Activated CD8-positive, alpha-beta T cell treated with anti-CD3 and anti-CD28 coated beads, Interleukin-2, amount 10 ng/mL, durations not matched to agents 7 days and 5 days (primary cell): ENCODE measurements around the gene CACNA2D4. TPM values are rescaled to one million over a fixed set of nuclear protein-coding genes. Genes with fewer than 3 reads are reported as not detected.

Experiments used
- ATAC-seq: fragments of 150-1000 bp; cut with Tn5 transposase; one replicate; pipeline ENCODE4 v1.10.0; 2021; ENCODE audit warnings: moderate library complexity
- CTCF ChIA-PET: fragments of 350-600 bp; sonication (Branson Sonifier 250); formaldehyde crosslinking; loops from one replicate; lab custom pipeline; 2021; ENCODE audit warnings: antibody characterized with exemption; lab: Charles Lee
- POLR2A ChIA-PET: fragments of 350-600 bp; sonication (Branson Sonifier 250); formaldehyde crosslinking; loops from one replicate; lab custom pipeline; 2021; ENCODE audit warnings: antibody characterized with exemption; lab: Charles Lee
- DNase-seq: peaks from one replicate; pipeline ENCODE4 v3.0.0-alpha.2; 2020
- H3K27ac Mint-ChIP-seq: one replicate; pipeline ENCODE4 v1.8.0; 2021; ENCODE audit warnings: mild to moderate bottlenecking, mixed read lengths
- H3K27me3 Mint-ChIP-seq: one replicate; pipeline ENCODE4 v1.8.0; 2021; ENCODE audit warnings: low read depth, mixed read lengths
- H3K36me3 Mint-ChIP-seq: one replicate; pipeline ENCODE4 v1.8.0; 2021; ENCODE audit warnings: low read depth, mixed read lengths
- H3K4me1 Mint-ChIP-seq: one replicate; pipeline ENCODE4 v1.8.0; 2021; ENCODE audit warnings: low read depth, mixed read lengths
- H3K4me3 Mint-ChIP-seq: one replicate; pipeline ENCODE4 v1.8.0; 2021; ENCODE audit warnings: mild to moderate bottlenecking, mixed read lengths
- H3K9me3 Mint-ChIP-seq: one replicate; pipeline ENCODE4 v1.8.0; 2022; ENCODE audit warnings: mixed read lengths; ENCODE audit not compliant: insufficient read depth
- total RNA-seq, 2 experiments: library from RNA; stranded (reverse); gene quantifications; one replicate each; pipeline ENCODE4 v1.2.3, GENCODE V29; 2021

Gene CACNA2D4
- total RNA-seq, 2 experiments from 2014 or later = 6.8 to 7.0 TPM

- H3K4me1 Mint-ChIP-seq = no peaks in the 10 kb centered on the region
- H3K27me3 Mint-ChIP-seq = no peaks in the 10 kb centered on the region
- H3K27ac Mint-ChIP-seq = no peak overlapping the region
- CTCF ChIA-PET = interaction anchor here (1.1 kb wide), 2 partner anchors 13 to 144 kb away, joined by 3 read pairs; no protein-coding TSS in a partner anchor
- DNase-seq (no peak), ATAC-seq (no peak)
- H3K9me3 Mint-ChIP-seq = no peaks in the 10 kb centered on the region
- no peak overlapping the region for H3K4me3 Mint-ChIP-seq
- POLR2A ChIA-PET = interaction anchor here (1.3 kb wide), 1 partner anchor 12 kb away, joined by 3 read pairs; no protein-coding TSS in a partner anchor
- H3K36me3 Mint-ChIP-seq = peaks cover 21% of the 10 kb centered on the region
Measured at GRCh38 chr12:1778911-1779310, 139.5 kb downstream of the CACNA2D4 start.

GRCh38 chr12:1777798-1778197, 140.7 kb downstream of the CACNA2D4 start:
- H3K36me3 Mint-ChIP-seq = peaks cover 26% of the 10 kb centered on the region
- H3K27me3 Mint-ChIP-seq = no peaks in the 10 kb centered on the region
- no peak for DNase-seq
- ATAC-seq = no peak
- no peak overlapping the region for H3K4me3 Mint-ChIP-seq
- H3K27ac Mint-ChIP-seq = no peak overlapping the region
- H3K9me3 Mint-ChIP-seq = no peaks in the 10 kb centered on the region
- POLR2A ChIA-PET = no interaction called here
- no peaks in the 10 kb centered on the region for H3K4me1 Mint-ChIP-seq
- CTCF ChIA-PET = interaction anchor here (0.8 kb wide), 1 partner anchor 68 kb away, joined by 4 read pairs; no protein-coding TSS in a partner anchor

- no peak for ATAC-seq
- Mint-ChIP-seq H3K4me1 (no peaks in the 10 kb centered on the region), H3K36me3 (peaks cover 28% of the 10 kb centered on the region), H3K9me3 (no peaks in the 10 kb centered on the region), H3K4me3 (no peak overlapping the region), H3K27me3 (no peaks in the 10 kb centered on the region), H3K27ac (no peak overlapping the region)
- ChIA-PET CTCF (interaction anchor here (0.7 to 1.3 kb wide), 5 partner anchors 15 to 164 kb away, joined by 3 to 4 read pairs (median 3); no protein-coding TSS in a partner anchor), POLR2A (no interaction called here)
- no peak for DNase-seq
Measured at GRCh38 chr12:1776170-1776921, 142.1 kb downstream of the CACNA2D4 start.

- ATAC-seq = no peak
- Mint-ChIP-seq H3K4me1 (no peaks in the 10 kb centered on the region), H3K9me3 (no peaks in the 10 kb centered on the region), H3K27me3 (no peaks in the 10 kb centered on the region), H3K27ac (no peak overlapping the region), H3K4me3 (no peak overlapping the region), H3K36me3 (peaks cover 17% of the 10 kb centered on the region)
- POLR2A ChIA-PET = no interaction called here
- CTCF ChIA-PET = interaction anchor here (1.2 to 1.9 kb wide), 2 partner anchors 17 to 121 kb away, joined by 3 to 10 read pairs; no protein-coding TSS in a partner anchor
- DNase-seq = no peak
Measured at GRCh38 chr12:1773937-1774655, 144.4 kb downstream of the CACNA2D4 start.

GRCh38 chr12:1769809-1770494, 148.5 kb downstream of the CACNA2D4 start:
- no peak overlapping the region for H3K4me3 Mint-ChIP-seq
- ATAC-seq (no peak), DNase-seq (no peak)
- no peaks in the 10 kb centered on the region for H3K9me3 Mint-ChIP-seq
- CTCF ChIA-PET = interaction anchor here (1.5 kb wide), 1 partner anchor 26 kb away, joined by 3 read pairs; no protein-coding TSS in a partner anchor
- no peaks in the 10 kb centered on the region for H3K4me1 Mint-ChIP-seq
- no peak overlapping the region for H3K27ac Mint-ChIP-seq
- POLR2A ChIA-PET = no interaction called here
- H3K27me3 Mint-ChIP-seq = no peaks in the 10 kb centered on the region
- H3K36me3 Mint-ChIP-seq = peaks cover 17% of the 10 kb centered on the region

- no peak for DNase-seq
- no peak for ATAC-seq
- Mint-ChIP-seq H3K27me3 (no peaks in the 10 kb centered on the region), H3K4me1 (no peaks in the 10 kb centered on the region), H3K4me3 (no peak overlapping the region), H3K27ac (no peak overlapping the region), H3K36me3 (peaks cover 13% of the 10 kb centered on the region), H3K9me3 (no peaks in the 10 kb centered on the region)
- ChIA-PET POLR2A (no interaction called here), CTCF (interaction anchor here (0.8 kb wide), 1 partner anchor 116 kb away, joined by 3 read pairs; no protein-coding TSS in a partner anchor)
Measured at GRCh38 chr12:1768615-1769014, 149.8 kb downstream of the CACNA2D4 start.

GRCh38 chr12:1767407-1768090, 150.9 kb downstream of the CACNA2D4 start:
- ATAC-seq = no peak
- H3K4me3 Mint-ChIP-seq = no peak overlapping the region
- DNase-seq = no peak
- peaks cover 7% of the 10 kb centered on the region for H3K36me3 Mint-ChIP-seq
- no peaks in the 10 kb centered on the region for H3K27me3 Mint-ChIP-seq
- no peaks in the 10 kb centered on the region for H3K9me3 Mint-ChIP-seq
- ChIA-PET POLR2A (no interaction called here), CTCF (interaction anchor here (0.7 to 3.0 kb wide), 4 partner anchors 23 to 173 kb away, joined by 3 to 13 read pairs (median 3); no protein-coding TSS in a partner anchor)
- H3K4me1 Mint-ChIP-seq = no peaks in the 10 kb centered on the region
- H3K27ac Mint-ChIP-seq = no peak overlapping the region

GRCh38 chr12:1766110-1766509, 152.3 kb downstream of the CACNA2D4 start:
- Mint-ChIP-seq H3K36me3 (peaks cover 8% of the 10 kb centered on the region), H3K27me3 (no peaks in the 10 kb centered on the region), H3K27ac (no peak overlapping the region), H3K9me3 (no peaks in the 10 kb centered on the region), H3K4me1 (no peaks in the 10 kb centered on the region), H3K4me3 (no peak overlapping the region)
- POLR2A ChIA-PET = no interaction called here
- ATAC-seq (no peak), DNase-seq (no peak)
- CTCF ChIA-PET = interaction anchor here (1.0 to 3.0 kb wide), 4 partner anchors 25 to 174 kb away, joined by 3 to 13 read pairs (median 7); no protein-coding TSS in a partner anchor

GRCh38 chr12:1763153-1763552, 155.3 kb downstream of the CACNA2D4 start:
- H3K4me3 Mint-ChIP-seq = no peak overlapping the region
- peaks cover 6% of the 10 kb centered on the region for H3K4me1 Mint-ChIP-seq
- H3K27ac Mint-ChIP-seq = no peak overlapping the region
- no peaks in the 10 kb centered on the region for H3K27me3 Mint-ChIP-seq
- H3K36me3 Mint-ChIP-seq = peaks cover 26% of the 10 kb centered on the region
- ATAC-seq = no peak
- POLR2A ChIA-PET = no interaction called here
- CTCF ChIA-PET = no interaction called here
- DNase-seq = no peak
- no peaks in the 10 kb centered on the region for H3K9me3 Mint-ChIP-seq

GRCh38 chr12:1761857-1762256, 156.6 kb downstream of the CACNA2D4 start:
- Mint-ChIP-seq H3K4me3 (no peak overlapping the region), H3K36me3 (peaks cover 36% of the 10 kb centered on the region), H3K27ac (no peak overlapping the region), H3K9me3 (no peaks in the 10 kb centered on the region), H3K27me3 (no peaks in the 10 kb centered on the region), H3K4me1 (peaks cover 6% of the 10 kb centered on the region)
- ChIA-PET POLR2A (interaction anchor here (1.5 kb wide), 1 partner anchor 71 kb away, joined by 5 read pairs; the partner anchor contains the start of gene ADIPOR2), CTCF (interaction anchor here (1.3 to 1.4 kb wide), 2 partner anchors 9 to 178 kb away, joined by 4 read pairs; no protein-coding TSS in a partner anchor)
- ATAC-seq = no peak
- no peak for DNase-seq
